HCT116 (cell line): Measurements from ENCODE around the gene TFCP2L1. TPM values are rescaled to one million over a fixed set of nuclear protein-coding genes. Genes with fewer than 3 reads are reported as not detected.

Experiments
- ATAC-seq: fragments of 200-7000 bp; cut with Tn5 transposase; 2 replicates; pipeline ENCODE4 v1.9.1; 2020; ENCODE audit warnings: mild to moderate bottlenecking, moderate library complexity
- BruUV-seq: library from RNA; stranded (reverse); fragments of 400-500 nt; replicated peaks from 2 replicates; lab custom pipeline; 2021; lab: Mats Ljungman, UMichigan
- CTCF ChIA-PET: fragments of 300-600 bp; sonication (Branson Sonifier 250); formaldehyde crosslinking; loops from one replicate; lab custom pipeline; 2021; ENCODE audit warnings: antibody characterized with exemption; lab: Charles Lee
- POLR2A ChIA-PET: fragments of 300-600, 350-600 bp; sonication (Branson Sonifier 250); formaldehyde crosslinking; loops from one replicate; lab custom pipeline; 2021; ENCODE audit warnings: antibody characterized with exemption; lab: Charles Lee
- RAD21 ChIA-PET, 2 experiments: fragments of 300-600 bp; sonication (Branson Sonifier 250); formaldehyde crosslinking; loops; one replicate each; lab custom pipeline; 2023; ENCODE audit warnings: low total read pairs in 2 of 2; ENCODE audit not compliant: uncharacterized antibody in 2 of 2, unreplicated experiment in 2 of 2, low non-redundant PET in 1 of 2; lab: Charles Lee
- DNase-seq: peaks from one replicate; pipeline ENCODE4 v3.0.0-alpha.2; 2010; ENCODE audit warnings: low read depth, low spot score
- H2AFZ ChIP-seq: fragments of 200-600 bp; shearing (Covaris generic), sonication (generic); 2 replicates; pipeline ENCODE4 v1.6.1; 2017; ENCODE audit warnings: low read depth, mixed run types, mixed read lengths, antibody characterized with exemption, low read length; ENCODE audit not compliant: poor library complexity, severe bottlenecking
- H3K27ac ChIP-seq: 2 replicates; pipeline ENCODE4 v1.5.1; 2012; ENCODE audit warnings: low read depth, low read length
- H3K27me3 ChIP-seq: fragments of 200-600 bp; sonication (generic); 2 replicates; pipeline ENCODE4 v1.6.1; 2016; ENCODE audit warnings: mixed run types, low read length, mixed read lengths; ENCODE audit not compliant: insufficient read depth
- H3K36me3 ChIP-seq, 2 experiments: fragments of 200-500 bp in 1 of 2; fragments of 200-600 bp in 1 of 2; sonication (Bioruptor generic) in 1 of 2; sonication (generic) in 1 of 2; 2 replicates each; pipeline versions ENCODE4 v1.5.1 to v1.6.1; 2014 to 2016; ENCODE audit warnings: low read length in 2 of 2, inconsistent platforms in 1 of 2, mixed read lengths in 1 of 2, mixed run types in 1 of 2; ENCODE audit not compliant: insufficient read depth in 2 of 2, control insufficient read depth in 1 of 2
- H3K4me1 ChIP-seq, 2 experiments: fragments of 200-600 bp in 1 of 2; sonication (generic) in 1 of 2; 2 replicates each; pipeline versions ENCODE4 v1.5.1 to v1.6.1; 2012 to 2017; ENCODE audit warnings: low read length in 2 of 2, inconsistent platforms in 1 of 2, mild to moderate bottlenecking in 1 of 2, mixed read lengths in 1 of 2, mixed run types in 1 of 2, moderate library complexity in 1 of 2; ENCODE audit not compliant: insufficient read depth in 2 of 2, control insufficient read depth in 1 of 2
- H3K4me2 ChIP-seq: fragments of 200-600 bp; sonication (generic); 2 replicates; pipeline ENCODE4 v1.6.1; 2017; ENCODE audit warnings: mixed run types, low read length, mixed read lengths
- H3K4me3 ChIP-seq, 2 experiments: fragments of 200-600 bp in 1 of 2; sonication (generic) in 1 of 2; replicated peaks in 1 of 2; 2 replicates each; pipeline ENCODE4 v1.5.1; 2011 to 2016; ENCODE audit warnings: low read length in 2 of 2, control low read depth in 1 of 2, low read depth in 1 of 2, mild to moderate bottlenecking in 1 of 2, mixed read lengths in 1 of 2, mixed run types in 1 of 2
- H3K79me2 ChIP-seq: fragments of 200-600 bp; sonication (generic); 2 replicates; pipeline ENCODE4 v1.6.1; 2017; ENCODE audit warnings: mild to moderate bottlenecking, mixed run types, low read length, moderate library complexity, mixed read lengths; ENCODE audit not compliant: insufficient read depth
- H3K9ac ChIP-seq: fragments of 200-600 bp; sonication (generic); 2 replicates; pipeline ENCODE4 v1.6.1; 2016; ENCODE audit warnings: low read length, mixed read lengths
- H3K9me2 ChIP-seq: fragments of 200-600 bp; sonication (generic), shearing (Covaris generic); 2 replicates; pipeline ENCODE4 v1.6.1; 2017; ENCODE audit warnings: mixed run types, mild to moderate bottlenecking, moderate library complexity; ENCODE audit not compliant: insufficient read depth
- H3K9me3 ChIP-seq, 2 experiments: fragments of 200-500 bp in 1 of 2; fragments of 200-600 bp in 1 of 2; sonication (Bioruptor generic) in 1 of 2; sonication (generic) in 1 of 2; 2 replicates each; pipeline ENCODE4 v1.6.1; 2014 to 2017; ENCODE audit warnings: low read length in 2 of 2, mixed read lengths in 2 of 2, inconsistent platforms in 1 of 2, low read depth in 1 of 2, mild to moderate bottlenecking in 1 of 2, mixed run types in 1 of 2, moderate library complexity in 1 of 2; ENCODE audit not compliant: control insufficient read depth in 1 of 2, insufficient read depth in 1 of 2
- H4K20me1 ChIP-seq: fragments of 200-600 bp; sonication (generic), shearing (Covaris generic); 2 replicates; pipeline ENCODE4 v1.6.1; 2017; ENCODE audit warnings: mixed run types, mild to moderate bottlenecking, moderate library complexity; ENCODE audit not compliant: insufficient read depth
- ATF3 ChIP-seq: IDR thresholded peaks from 2 replicates; pipeline ENCODE4 v1.6.1; 2012
- CBX3 ChIP-seq: IDR thresholded peaks from 2 replicates; pipeline ENCODE4 v1.6.1; 2012; ENCODE audit warnings: low read depth
- EGR1 ChIP-seq: IDR thresholded peaks from 2 replicates; pipeline ENCODE4 v1.6.1; 2012; ENCODE audit warnings: low read depth
- EZH2 ChIP-seq: fragments of 200-600 bp; sonication (generic); IDR thresholded peaks from 2 replicates; pipeline ENCODE4 v1.6.1; 2017; ENCODE audit warnings: antibody characterized with exemption, mixed run types
- EZH2phosphoT487 ChIP-seq: fragments of 200-600 bp; IDR thresholded peaks from 2 replicates; pipeline ENCODE4 v1.6.1; 2018; ENCODE audit warnings: antibody characterized with exemption, borderline replicate concordance
- FOSL1 ChIP-seq: IDR thresholded peaks from 2 replicates; pipeline ENCODE4 v1.6.1; 2012; ENCODE audit warnings: low read depth
- POLR2A ChIP-seq: IDR thresholded peaks from 2 replicates; pipeline ENCODE4 v1.7.0; 2011; ENCODE audit warnings: borderline replicate concordance; ENCODE audit not compliant: insufficient read depth, insufficient read length; ENCODE audit errors: extremely low read depth
- POLR2AphosphoS5 ChIP-seq: IDR thresholded peaks from 2 replicates; pipeline ENCODE4 v1.6.1; 2011; ENCODE audit warnings: mild to moderate bottlenecking, low read depth, low read length, moderate library complexity
- SIN3A ChIP-seq: IDR thresholded peaks from 2 replicates; pipeline ENCODE4 v1.6.1; 2012; ENCODE audit warnings: low read depth
- SP1 ChIP-seq: IDR thresholded peaks from 2 replicates; pipeline ENCODE4 v1.6.1; 2012; ENCODE audit warnings: low read depth
- TCF7L2 ChIP-seq: IDR thresholded peaks from 2 replicates; pipeline ENCODE4 v1.7.0; 2011; ENCODE audit warnings: borderline replicate concordance, inconsistent platforms; ENCODE audit not compliant: insufficient read depth, insufficient read length; ENCODE audit errors: extremely low read depth
- YY1 ChIP-seq: IDR thresholded peaks from 2 replicates; pipeline ENCODE4 v1.6.1; 2011; ENCODE audit warnings: low read length, low read depth, moderate library complexity, mild to moderate bottlenecking; ENCODE audit not compliant: insufficient replicate concordance; ENCODE audit errors: extremely low read depth
- ZFX ChIP-seq: fragments of 450-650 bp; IDR thresholded peaks from 2 replicates; pipeline ENCODE4 v1.6.1; 2017
- intact Hi-C: fragments of 100-400 bp; cut with micrococcal nuclease; formaldehyde crosslinking; loops from 2 replicates; pipeline ENCODE4 v1.10.0; 2022
- total RNA-seq: library from RNA; stranded (reverse); gene quantifications from one replicate; pipeline ENCODE4 v1.2.1, GENCODE V29; 2021; ENCODE audit not compliant: unreplicated experiment
- TF ChIP-seq, protein P1 (sequence below): IDR thresholded peaks from 2 replicates; pipeline ENCODE4 v1.6.1; 2011; ENCODE audit warnings: mild to moderate bottlenecking, low read length, moderate library complexity; ENCODE audit not compliant: insufficient replicate concordance; ENCODE audit errors: extremely low read depth
- TF ChIP-seq, protein P2 (sequence below), 3 experiments: fragments of 200-600 bp in 1 of 3; sonication (generic) in 1 of 3; IDR thresholded peaks in 2 of 3; conservative IDR thresholded peaks in 1 of 3; 2 replicates each; pipeline ENCODE4 v1.5.1; 2012 to 2017; ENCODE audit warnings: low read depth in 2 of 3, low read length in 2 of 3, antibody characterized with exemption in 1 of 3, borderline replicate concordance in 1 of 3, control low read depth in 1 of 3, mild to moderate bottlenecking in 1 of 3, mixed read lengths in 1 of 3, mixed run types in 1 of 3, moderate library complexity in 1 of 3; ENCODE audit not compliant: insufficient read depth in 1 of 3

Gene TFCP2L1
- total RNA-seq, 1 experiment from 2014 or later = 8.4 TPM

GRCh38 chr2:121200011-121200347, 85.0 kb downstream of the TFCP2L1 start:
- H3K9me2 ChIP-seq = no peaks in the 10 kb centered on the region
- TF ChIP-seq EZH2phosphoT487 (no peak), ZFX (no peak), POLR2AphosphoS5 (no peak), EZH2 (no peak), SIN3A (no peak), CBX3 (no peak), POLR2A (no peak), EGR1 (no peak), FOSL1 (no peak), YY1 (no peak), SP1 (no peak), ATF3 (no peak), TCF7L2 (no peak)
- TF ChIP-seq, protein P1, sequence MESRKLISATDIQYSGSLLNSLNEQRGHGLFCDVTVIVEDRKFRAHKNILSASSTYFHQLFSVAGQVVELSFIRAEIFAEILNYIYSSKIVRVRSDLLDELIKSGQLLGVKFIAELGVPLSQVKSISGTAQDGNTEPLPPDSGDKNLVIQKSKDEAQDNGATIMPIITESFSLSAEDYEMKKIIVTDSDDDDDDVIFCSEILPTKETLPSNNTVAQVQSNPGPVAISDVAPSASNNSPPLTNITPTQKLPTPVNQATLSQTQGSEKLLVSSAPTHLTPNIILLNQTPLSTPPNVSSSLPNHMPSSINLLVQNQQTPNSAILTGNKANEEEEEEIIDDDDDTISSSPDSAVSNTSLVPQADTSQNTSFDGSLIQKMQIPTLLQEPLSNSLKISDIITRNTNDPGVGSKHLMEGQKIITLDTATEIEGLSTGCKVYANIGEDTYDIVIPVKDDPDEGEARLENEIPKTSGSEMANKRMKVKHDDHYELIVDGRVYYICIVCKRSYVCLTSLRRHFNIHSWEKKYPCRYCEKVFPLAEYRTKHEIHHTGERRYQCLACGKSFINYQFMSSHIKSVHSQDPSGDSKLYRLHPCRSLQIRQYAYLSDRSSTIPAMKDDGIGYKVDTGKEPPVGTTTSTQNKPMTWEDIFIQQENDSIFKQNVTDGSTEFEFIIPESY = no peak
- TF ChIP-seq, protein P2, sequence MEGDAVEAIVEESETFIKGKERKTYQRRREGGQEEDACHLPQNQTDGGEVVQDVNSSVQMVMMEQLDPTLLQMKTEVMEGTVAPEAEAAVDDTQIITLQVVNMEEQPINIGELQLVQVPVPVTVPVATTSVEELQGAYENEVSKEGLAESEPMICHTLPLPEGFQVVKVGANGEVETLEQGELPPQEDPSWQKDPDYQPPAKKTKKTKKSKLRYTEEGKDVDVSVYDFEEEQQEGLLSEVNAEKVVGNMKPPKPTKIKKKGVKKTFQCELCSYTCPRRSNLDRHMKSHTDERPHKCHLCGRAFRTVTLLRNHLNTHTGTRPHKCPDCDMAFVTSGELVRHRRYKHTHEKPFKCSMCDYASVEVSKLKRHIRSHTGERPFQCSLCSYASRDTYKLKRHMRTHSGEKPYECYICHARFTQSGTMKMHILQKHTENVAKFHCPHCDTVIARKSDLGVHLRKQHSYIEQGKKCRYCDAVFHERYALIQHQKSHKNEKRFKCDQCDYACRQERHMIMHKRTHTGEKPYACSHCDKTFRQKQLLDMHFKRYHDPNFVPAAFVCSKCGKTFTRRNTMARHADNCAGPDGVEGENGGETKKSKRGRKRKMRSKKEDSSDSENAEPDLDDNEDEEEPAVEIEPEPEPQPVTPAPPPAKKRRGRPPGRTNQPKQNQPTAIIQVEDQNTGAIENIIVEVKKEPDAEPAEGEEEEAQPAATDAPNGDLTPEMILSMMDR (IDR thresholded peaks at IDR 0.05 in 2 of 3, conservative IDR thresholded peaks at IDR 0.05 in 1 of 3; ENCODE audit: borderline replicate concordance in 1 of 3, insufficient read depth in 1 of 3, low read depth in 2 of 3, low read length in 2 of 3) = no peak
- RAD21 ChIA-PET = no interaction called here
- intact Hi-C loops = no loop called here
- H3K36me3 ChIP-seq = no peaks in the 10 kb centered on the region
- POLR2A ChIA-PET = no interaction called here
- H3K27ac ChIP-seq = no peak overlapping the region
- CTCF ChIA-PET = no interaction called here
- no peak overlapping the region for H3K9ac ChIP-seq
- H2AFZ ChIP-seq = no peak overlapping the region
- no peaks in the 10 kb centered on the region for H3K79me2 ChIP-seq
- H3K4me1 ChIP-seq = peaks cover 0 to 8% of the 10 kb centered on the region in 2 experiments; a peak in 2 of 4 replicates
- no peak for ATAC-seq
- no peak overlapping the region for H3K4me3 ChIP-seq
- no peak for DNase-seq
- no TSS peak for BruUV-seq
- no peaks in the 10 kb centered on the region for H4K20me1 ChIP-seq
- no peak overlapping the region for H3K4me2 ChIP-seq
- H3K9me3 ChIP-seq = no peaks in the 10 kb centered on the region
- H3K27me3 ChIP-seq = no peaks in the 10 kb centered on the region
